CD4-positive, alpha-beta T cell treated with Interleukin-17A for 1 hour (primary cell): ENCODE data around the gene CAPZA3.
"Not testable (repeated sequence)": the region's sequence is repeated elsewhere in the genome, so short reads cannot be mapped to it uniquely, and the experiment has no call there.

Source experiments
- DNase-seq: peaks from one replicate; pipeline ENCODE4 v3.0.0-alpha.2; 2020

Gene CAPZA3

DNA sequence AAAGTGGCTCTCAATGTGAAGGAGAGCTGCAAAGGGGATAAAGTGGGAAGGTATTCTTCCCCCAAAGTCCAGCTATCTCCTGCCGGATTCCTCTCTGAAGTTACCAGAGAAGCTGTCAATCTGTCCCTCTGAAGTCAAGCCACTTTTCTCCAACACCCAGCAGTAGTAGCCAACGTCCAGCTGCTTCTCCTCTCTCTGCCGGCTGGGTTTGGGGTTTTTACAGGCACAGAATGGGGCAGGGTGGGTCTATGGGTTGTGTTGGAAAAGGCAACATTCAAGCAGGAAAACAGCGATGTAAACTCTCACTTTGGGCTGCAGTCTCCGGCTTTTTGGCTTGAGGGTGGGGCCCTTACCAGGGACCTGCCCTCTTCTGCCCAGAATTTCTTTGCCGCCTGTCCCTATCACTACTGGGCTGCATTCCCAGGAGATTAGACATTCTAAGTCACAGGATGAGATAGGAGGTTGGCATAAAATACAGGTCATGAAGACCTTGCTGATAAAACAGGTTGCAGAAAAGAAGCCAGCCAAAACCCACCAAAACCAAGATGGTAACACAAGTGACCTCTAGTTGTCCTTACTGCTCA, 16.3 kb downstream of the CAPZA3 start:
- DNase-seq, result no peak

DNA sequence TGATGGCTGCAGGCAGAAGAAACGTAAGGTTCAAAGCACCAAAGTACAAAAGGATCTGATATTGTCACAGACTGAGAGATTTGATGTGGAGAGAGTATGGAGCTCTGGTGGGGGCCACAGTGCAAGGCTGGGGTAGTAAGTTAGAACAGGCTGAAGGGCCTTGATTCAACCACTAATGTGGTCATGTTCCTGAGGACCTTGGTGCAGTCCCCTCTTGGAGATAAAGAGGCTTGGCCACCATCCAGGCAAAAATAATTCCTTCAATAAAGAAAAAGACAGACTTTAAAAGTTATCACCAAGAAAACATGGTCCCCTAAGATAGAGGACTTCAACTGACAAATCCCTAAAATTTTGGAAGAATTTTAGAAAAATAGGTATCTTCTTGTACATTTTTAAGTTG, 17.4 kb downstream of the CAPZA3 start:
- no peak for DNase-seq

DNA sequence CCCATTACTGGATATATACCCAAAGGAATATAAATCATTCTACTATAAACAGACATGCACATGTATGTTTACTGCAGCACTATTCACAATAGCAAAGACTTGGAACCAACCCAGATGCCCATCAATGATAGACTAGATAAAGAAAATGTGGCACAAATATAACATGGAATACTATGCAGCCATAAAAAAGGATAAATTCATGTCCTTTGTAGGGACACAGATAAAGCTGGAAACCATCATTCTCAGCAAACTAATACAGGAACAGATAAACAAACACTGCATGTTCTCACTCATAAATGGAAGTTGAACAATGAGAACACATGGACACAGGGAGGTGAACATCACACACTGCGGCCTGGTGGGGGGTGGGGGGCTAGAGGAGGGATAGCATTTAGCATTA, 28.6 kb downstream of the CAPZA3 start:
- DNase-seq, result not testable (repeated sequence)

DNA sequence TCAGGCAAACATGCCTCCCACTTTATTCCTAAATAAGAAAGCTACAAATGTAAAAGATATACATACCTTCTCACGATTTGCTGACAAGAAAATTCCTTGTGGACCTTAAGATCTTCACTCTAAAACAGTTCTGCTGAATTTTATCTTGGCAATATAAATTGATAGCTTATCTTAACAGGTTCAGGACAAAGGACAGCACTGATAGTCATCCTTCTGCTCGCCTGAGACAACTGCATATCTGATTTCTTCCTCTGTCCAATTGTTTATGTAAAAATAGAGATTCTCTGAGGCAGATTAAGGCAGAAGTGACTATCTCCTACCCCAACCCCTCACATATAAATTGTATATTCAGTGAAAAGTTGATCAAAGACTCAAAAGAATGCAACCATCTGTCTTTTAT, 44.9 kb downstream of the CAPZA3 start:
- no peak for DNase-seq

DNA sequence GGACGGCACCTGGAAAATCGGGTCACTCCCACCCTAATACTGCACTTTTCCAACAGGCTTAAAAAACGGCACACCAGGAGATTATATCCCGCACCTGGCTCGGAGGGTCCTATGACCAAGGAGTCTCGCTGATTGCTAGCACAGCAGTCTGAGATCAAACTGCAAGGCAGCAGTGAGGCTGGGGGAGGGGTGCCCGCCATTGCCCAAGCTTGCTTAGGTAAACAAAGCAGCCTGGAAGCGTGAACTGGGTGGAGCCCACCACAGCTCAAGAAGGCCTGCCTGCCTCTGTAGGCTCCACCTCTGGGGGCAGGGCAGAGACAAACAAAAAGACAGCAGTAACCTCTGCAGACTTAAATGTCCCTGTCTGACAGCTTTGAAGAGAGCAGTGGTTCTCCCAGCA, 47.5 kb downstream of the CAPZA3 start:
- not testable (repeated sequence) for DNase-seq
